WTC11 (cell line): ENCODE measurements around the gene ARPC5. TPM values are rescaled to one million over a fixed set of nuclear protein-coding genes. Genes with fewer than 3 reads are reported as not detected.

Experiments
- ATAC-seq: fragments of 200-7000 bp; cut with Tn5 transposase; 2 replicates; pipeline ENCODE4 v1.10.0; 2021; ENCODE audit warnings: mild to moderate bottlenecking, moderate library complexity
- CTCF ChIA-PET: fragments of 300-600 bp; sonication (Branson Sonifier 250); formaldehyde crosslinking; loops from one replicate; lab custom pipeline; 2021; ENCODE audit warnings: antibody characterized with exemption; lab: Charles Lee
- POLR2A ChIA-PET: fragments of 350-600 bp; sonication (Branson Sonifier 250); formaldehyde crosslinking; loops from one replicate; lab custom pipeline; 2021; ENCODE audit warnings: antibody characterized with exemption; lab: Charles Lee
- DNase-seq: peaks from one replicate; pipeline ENCODE4 v3.0.0; 2021; ENCODE audit warnings: low spot score
- H3K27ac Mint-ChIP-seq: 2 replicates; pipeline ENCODE4 v1.8.0; 2021; ENCODE audit warnings: mixed read lengths
- H3K27me3 Mint-ChIP-seq: 2 replicates; pipeline ENCODE4 v1.8.0; 2021; ENCODE audit warnings: low read depth, mild to moderate bottlenecking, moderate library complexity, mixed read lengths
- H3K36me3 Mint-ChIP-seq: 2 replicates; pipeline ENCODE4 v1.8.0; 2021; ENCODE audit warnings: mixed read lengths
- H3K4me1 Mint-ChIP-seq: 2 replicates; pipeline ENCODE4 v1.8.0; 2022; ENCODE audit warnings: mixed read lengths
- H3K4me3 Mint-ChIP-seq: 2 replicates; pipeline ENCODE4 v1.8.0; 2021; ENCODE audit warnings: mild to moderate bottlenecking, moderate library complexity, mixed read lengths
- H3K9me3 Mint-ChIP-seq: 2 replicates; pipeline ENCODE4 v1.8.0; 2021; ENCODE audit warnings: mixed read lengths
- CBFB ChIP-seq: sonication (generic); formaldehyde crosslinking; IDR thresholded peaks from 2 replicates; pipeline ENCODE4 v1.8.1; 2022; ENCODE audit warnings: mild to moderate bottlenecking, low read depth, missing genetic modification reagents
- EMX1 ChIP-seq: fragments of 250-450 bp; sonication (Bioruptor Pico); IDR thresholded peaks from 2 replicates; pipeline ENCODE4 v1.8.0; 2021; ENCODE audit warnings: mild to moderate bottlenecking
- GTF2I ChIP-seq: fragments of 250-450 bp; sonication (Bioruptor Pico); conservative IDR thresholded peaks from 2 replicates; pipeline ENCODE4 v1.4.0; 2021; ENCODE audit warnings: mild to moderate bottlenecking
- NFATC4 ChIP-seq: fragments of 250-450 bp; sonication (Bioruptor Pico); IDR thresholded peaks from 2 replicates; pipeline ENCODE4 v1.9.0; 2021; ENCODE audit warnings: mild to moderate bottlenecking
- NR2C2 ChIP-seq: sonication (generic); formaldehyde crosslinking; IDR thresholded peaks from 2 replicates; pipeline ENCODE4 v1.8.0; 2022; ENCODE audit warnings: mild to moderate bottlenecking, missing genetic modification reagents
- SMAD4 ChIP-seq: sonication (generic); formaldehyde crosslinking; IDR thresholded peaks from 2 replicates; pipeline ENCODE4 v1.8.0; 2022; ENCODE audit warnings: mild to moderate bottlenecking, missing genetic modification reagents
- ZNF138 ChIP-seq: sonication (generic); formaldehyde crosslinking; conservative IDR thresholded peaks from 2 replicates; pipeline ENCODE4 v1.8.1; 2022; ENCODE audit warnings: mild to moderate bottlenecking, moderate library complexity, missing genetic modification reagents
- total RNA-seq: library from RNA; stranded (reverse); gene quantifications from 3 replicates; pipeline ENCODE4 v1.2.3, GENCODE V29; 2021
- TF ChIP-seq, protein P1 (sequence below): fragments of 250-450 bp; sonication (Bioruptor Pico); IDR thresholded peaks from 2 replicates; pipeline ENCODE4 v2.1.2; 2022; ENCODE audit warnings: mild to moderate bottlenecking, moderate library complexity
- TF ChIP-seq, protein P2 (sequence below): sonication (generic); formaldehyde crosslinking; IDR thresholded peaks from 2 replicates; pipeline ENCODE4 v1.8.0; 2022; ENCODE audit warnings: mild to moderate bottlenecking, missing genetic modification reagents
- TF ChIP-seq, protein P3 (sequence below): fragments of 250-450 bp; sonication (Bioruptor Pico); IDR thresholded peaks from 2 replicates; pipeline ENCODE4 v1.9.0; 2021; ENCODE audit warnings: moderate library complexity, mild to moderate bottlenecking, inconsistent platforms, borderline replicate concordance
- TF ChIP-seq, protein P4 (sequence below): sonication (generic); formaldehyde crosslinking; IDR thresholded peaks from 2 replicates; pipeline ENCODE4 v1.8.0; 2022; ENCODE audit warnings: mild to moderate bottlenecking, missing genetic modification reagents
- TF ChIP-seq, protein P5 (sequence below): sonication (generic); formaldehyde crosslinking; IDR thresholded peaks from 2 replicates; pipeline ENCODE4 v1.8.1; 2022; ENCODE audit warnings: mild to moderate bottlenecking, missing genetic modification reagents, moderate library complexity, borderline replicate concordance
- TF ChIP-seq, protein P6 (sequence below): sonication (generic); formaldehyde crosslinking; IDR thresholded peaks from 2 replicates; pipeline ENCODE4 v1.8.0; 2023; ENCODE audit warnings: missing genetic modification reagents, mild to moderate bottlenecking, borderline replicate concordance
- TF ChIP-seq, protein P7 (sequence below): fragments of 250-450 bp; sonication (Bioruptor Pico); IDR thresholded peaks from 2 replicates; pipeline ENCODE4 v1.9.0; 2021; ENCODE audit warnings: mild to moderate bottlenecking
- TF ChIP-seq, protein P8 (sequence below): sonication (generic); formaldehyde crosslinking; IDR thresholded peaks from 2 replicates; pipeline ENCODE4 v1.8.0; 2023; ENCODE audit warnings: missing genetic modification reagents
- TF ChIP-seq, protein P9 (sequence below): sonication (generic); formaldehyde crosslinking; IDR thresholded peaks from 2 replicates; pipeline ENCODE4 v1.8.0; 2022; ENCODE audit warnings: missing genetic modification reagents
- TF ChIP-seq, protein P10 (sequence below): sonication (generic); formaldehyde crosslinking; IDR thresholded peaks from 2 replicates; pipeline ENCODE4 v1.8.1; 2023; ENCODE audit warnings: mild to moderate bottlenecking, missing genetic modification reagents, moderate library complexity

Gene ARPC5
- total RNA-seq, 1 experiment from 2014 or later: 51.7 TPM

DNA sequence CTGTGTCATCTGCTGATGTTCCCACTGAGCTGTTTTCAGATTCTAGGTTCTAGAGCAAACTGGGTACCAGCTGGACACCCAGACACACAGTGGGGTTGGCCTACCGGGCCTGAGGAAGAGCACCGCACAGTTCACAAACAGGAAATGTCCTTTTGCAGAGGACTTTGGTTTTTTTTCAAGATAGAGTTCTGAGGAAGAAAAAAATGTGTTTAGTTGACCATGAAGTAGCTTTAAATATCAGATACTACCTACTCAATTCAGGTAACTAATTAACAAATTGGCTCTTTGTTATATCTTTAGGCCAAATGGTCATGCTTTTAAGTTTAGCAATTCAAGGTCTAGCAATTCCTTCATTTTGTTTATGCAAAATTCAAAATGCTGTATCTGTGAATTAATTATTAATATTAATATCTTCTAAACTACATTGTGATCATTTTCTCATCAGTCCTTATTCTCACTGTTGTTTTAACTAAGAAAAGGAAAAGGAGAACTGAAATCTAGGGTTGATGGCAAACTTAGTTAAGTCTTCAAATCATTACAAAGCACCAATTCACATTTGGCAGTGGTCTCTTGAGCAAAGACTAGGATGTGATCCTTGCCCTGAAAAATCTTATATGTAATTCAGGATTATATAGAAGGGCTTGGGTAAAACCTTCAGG, 28.1 kb downstream of the ARPC5 start:
- H3K36me3 Mint-ChIP-seq: no peaks in the 10 kb centered on the region
- no peaks in the 10 kb centered on the region; the same call in 1 of the 2 replicates for H3K27me3 Mint-ChIP-seq
- H3K9me3 Mint-ChIP-seq: peaks cover 4% of the 10 kb centered on the region
- POLR2A ChIA-PET: no interaction called here
- no peak overlapping the region for H3K4me3 Mint-ChIP-seq
- no peaks in the 10 kb centered on the region for H3K4me1 Mint-ChIP-seq
- CTCF ChIA-PET: interaction anchor here (0.9 kb wide), 1 partner anchor 373 kb away, joined by 3 read pairs; no protein-coding TSS in a partner anchor
- no peak overlapping the region for H3K27ac Mint-ChIP-seq
- DNase-seq (no peak), ATAC-seq (no peak)
- TF ChIP-seq NR2C2 (CRISPR knock-in tag): no peak
- no peak for TF ChIP-seq EMX1
- TF ChIP-seq, protein P1, sequence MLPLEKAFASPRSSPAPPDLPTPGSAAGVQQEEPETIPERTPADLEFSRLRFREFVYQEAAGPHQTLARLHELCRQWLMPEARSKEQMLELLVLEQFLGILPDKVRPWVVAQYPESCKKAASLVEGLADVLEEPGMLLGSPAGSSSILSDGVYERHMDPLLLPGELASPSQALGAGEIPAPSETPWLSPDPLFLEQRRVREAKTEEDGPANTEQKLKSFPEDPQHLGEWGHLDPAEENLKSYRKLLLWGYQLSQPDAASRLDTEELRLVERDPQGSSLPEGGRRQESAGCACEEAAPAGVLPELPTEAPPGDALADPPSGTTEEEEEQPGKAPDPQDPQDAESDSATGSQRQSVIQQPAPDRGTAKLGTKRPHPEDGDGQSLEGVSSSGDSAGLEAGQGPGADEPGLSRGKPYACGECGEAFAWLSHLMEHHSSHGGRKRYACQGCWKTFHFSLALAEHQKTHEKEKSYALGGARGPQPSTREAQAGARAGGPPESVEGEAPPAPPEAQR: no peak
- TF ChIP-seq, protein P2, sequence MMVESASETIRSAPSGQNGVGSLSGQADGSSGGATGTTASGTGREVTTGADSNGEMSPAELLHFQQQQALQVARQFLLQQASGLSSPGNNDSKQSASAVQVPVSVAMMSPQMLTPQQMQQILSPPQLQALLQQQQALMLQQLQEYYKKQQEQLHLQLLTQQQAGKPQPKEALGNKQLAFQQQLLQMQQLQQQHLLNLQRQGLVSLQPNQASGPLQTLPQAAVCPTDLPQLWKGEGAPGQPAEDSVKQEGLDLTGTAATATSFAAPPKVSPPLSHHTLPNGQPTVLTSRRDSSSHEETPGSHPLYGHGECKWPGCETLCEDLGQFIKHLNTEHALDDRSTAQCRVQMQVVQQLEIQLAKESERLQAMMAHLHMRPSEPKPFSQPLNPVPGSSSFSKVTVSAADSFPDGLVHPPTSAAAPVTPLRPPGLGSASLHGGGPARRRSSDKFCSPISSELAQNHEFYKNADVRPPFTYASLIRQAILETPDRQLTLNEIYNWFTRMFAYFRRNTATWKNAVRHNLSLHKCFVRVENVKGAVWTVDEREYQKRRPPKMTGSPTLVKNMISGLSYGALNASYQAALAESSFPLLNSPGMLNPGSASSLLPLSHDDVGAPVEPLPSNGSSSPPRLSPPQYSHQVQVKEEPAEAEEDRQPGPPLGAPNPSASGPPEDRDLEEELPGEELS (CRISPR knock-in tag): no peak
- TF ChIP-seq, protein P3, sequence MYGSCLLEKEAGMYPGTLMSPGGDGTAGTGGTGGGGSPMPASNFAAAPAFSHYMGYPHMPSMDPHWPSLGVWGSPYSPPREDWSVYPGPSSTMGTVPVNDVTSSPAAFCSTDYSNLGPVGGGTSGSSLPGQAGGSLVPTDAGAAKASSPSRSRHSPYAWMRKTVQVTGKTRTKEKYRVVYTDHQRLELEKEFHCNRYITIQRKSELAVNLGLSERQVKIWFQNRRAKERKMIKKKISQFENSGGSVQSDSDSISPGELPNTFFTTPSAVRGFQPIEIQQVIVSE: no peak
- TF ChIP-seq, protein P4, sequence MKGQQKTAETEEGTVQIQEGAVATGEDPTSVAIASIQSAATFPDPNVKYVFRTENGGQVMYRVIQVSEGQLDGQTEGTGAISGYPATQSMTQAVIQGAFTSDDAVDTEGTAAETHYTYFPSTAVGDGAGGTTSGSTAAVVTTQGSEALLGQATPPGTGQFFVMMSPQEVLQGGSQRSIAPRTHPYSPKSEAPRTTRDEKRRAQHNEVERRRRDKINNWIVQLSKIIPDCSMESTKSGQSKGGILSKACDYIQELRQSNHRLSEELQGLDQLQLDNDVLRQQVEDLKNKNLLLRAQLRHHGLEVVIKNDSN (CRISPR knock-in tag): no peak
- no peak for TF ChIP-seq NFATC4
- TF ChIP-seq CBFB (CRISPR knock-in tag): no peak
- TF ChIP-seq, protein P5, sequence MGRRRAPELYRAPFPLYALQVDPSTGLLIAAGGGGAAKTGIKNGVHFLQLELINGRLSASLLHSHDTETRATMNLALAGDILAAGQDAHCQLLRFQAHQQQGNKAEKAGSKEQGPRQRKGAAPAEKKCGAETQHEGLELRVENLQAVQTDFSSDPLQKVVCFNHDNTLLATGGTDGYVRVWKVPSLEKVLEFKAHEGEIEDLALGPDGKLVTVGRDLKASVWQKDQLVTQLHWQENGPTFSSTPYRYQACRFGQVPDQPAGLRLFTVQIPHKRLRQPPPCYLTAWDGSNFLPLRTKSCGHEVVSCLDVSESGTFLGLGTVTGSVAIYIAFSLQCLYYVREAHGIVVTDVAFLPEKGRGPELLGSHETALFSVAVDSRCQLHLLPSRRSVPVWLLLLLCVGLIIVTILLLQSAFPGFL (CRISPR knock-in tag): no peak
- TF ChIP-seq, protein P6, sequence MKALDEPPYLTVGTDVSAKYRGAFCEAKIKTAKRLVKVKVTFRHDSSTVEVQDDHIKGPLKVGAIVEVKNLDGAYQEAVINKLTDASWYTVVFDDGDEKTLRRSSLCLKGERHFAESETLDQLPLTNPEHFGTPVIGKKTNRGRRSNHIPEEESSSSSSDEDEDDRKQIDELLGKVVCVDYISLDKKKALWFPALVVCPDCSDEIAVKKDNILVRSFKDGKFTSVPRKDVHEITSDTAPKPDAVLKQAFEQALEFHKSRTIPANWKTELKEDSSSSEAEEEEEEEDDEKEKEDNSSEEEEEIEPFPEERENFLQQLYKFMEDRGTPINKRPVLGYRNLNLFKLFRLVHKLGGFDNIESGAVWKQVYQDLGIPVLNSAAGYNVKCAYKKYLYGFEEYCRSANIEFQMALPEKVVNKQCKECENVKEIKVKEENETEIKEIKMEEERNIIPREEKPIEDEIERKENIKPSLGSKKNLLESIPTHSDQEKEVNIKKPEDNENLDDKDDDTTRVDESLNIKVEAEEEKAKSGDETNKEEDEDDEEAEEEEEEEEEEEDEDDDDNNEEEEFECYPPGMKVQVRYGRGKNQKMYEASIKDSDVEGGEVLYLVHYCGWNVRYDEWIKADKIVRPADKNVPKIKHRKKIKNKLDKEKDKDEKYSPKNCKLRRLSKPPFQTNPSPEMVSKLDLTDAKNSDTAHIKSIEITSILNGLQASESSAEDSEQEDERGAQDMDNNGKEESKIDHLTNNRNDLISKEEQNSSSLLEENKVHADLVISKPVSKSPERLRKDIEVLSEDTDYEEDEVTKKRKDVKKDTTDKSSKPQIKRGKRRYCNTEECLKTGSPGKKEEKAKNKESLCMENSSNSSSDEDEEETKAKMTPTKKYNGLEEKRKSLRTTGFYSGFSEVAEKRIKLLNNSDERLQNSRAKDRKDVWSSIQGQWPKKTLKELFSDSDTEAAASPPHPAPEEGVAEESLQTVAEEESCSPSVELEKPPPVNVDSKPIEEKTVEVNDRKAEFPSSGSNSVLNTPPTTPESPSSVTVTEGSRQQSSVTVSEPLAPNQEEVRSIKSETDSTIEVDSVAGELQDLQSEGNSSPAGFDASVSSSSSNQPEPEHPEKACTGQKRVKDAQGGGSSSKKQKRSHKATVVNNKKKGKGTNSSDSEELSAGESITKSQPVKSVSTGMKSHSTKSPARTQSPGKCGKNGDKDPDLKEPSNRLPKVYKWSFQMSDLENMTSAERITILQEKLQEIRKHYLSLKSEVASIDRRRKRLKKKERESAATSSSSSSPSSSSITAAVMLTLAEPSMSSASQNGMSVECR (CRISPR knock-in tag): no peak
- TF ChIP-seq, protein P7, sequence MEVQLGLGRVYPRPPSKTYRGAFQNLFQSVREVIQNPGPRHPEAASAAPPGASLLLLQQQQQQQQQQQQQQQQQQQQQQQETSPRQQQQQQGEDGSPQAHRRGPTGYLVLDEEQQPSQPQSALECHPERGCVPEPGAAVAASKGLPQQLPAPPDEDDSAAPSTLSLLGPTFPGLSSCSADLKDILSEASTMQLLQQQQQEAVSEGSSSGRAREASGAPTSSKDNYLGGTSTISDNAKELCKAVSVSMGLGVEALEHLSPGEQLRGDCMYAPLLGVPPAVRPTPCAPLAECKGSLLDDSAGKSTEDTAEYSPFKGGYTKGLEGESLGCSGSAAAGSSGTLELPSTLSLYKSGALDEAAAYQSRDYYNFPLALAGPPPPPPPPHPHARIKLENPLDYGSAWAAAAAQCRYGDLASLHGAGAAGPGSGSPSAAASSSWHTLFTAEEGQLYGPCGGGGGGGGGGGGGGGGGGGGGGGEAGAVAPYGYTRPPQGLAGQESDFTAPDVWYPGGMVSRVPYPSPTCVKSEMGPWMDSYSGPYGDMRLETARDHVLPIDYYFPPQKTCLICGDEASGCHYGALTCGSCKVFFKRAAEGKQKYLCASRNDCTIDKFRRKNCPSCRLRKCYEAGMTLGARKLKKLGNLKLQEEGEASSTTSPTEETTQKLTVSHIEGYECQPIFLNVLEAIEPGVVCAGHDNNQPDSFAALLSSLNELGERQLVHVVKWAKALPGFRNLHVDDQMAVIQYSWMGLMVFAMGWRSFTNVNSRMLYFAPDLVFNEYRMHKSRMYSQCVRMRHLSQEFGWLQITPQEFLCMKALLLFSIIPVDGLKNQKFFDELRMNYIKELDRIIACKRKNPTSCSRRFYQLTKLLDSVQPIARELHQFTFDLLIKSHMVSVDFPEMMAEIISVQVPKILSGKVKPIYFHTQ (CRISPR knock-in tag): no peak
- no peak for TF ChIP-seq ZNF138 (CRISPR knock-in tag)
- no peak for TF ChIP-seq GTF2I (CRISPR knock-in tag)
- TF ChIP-seq, protein P8, sequence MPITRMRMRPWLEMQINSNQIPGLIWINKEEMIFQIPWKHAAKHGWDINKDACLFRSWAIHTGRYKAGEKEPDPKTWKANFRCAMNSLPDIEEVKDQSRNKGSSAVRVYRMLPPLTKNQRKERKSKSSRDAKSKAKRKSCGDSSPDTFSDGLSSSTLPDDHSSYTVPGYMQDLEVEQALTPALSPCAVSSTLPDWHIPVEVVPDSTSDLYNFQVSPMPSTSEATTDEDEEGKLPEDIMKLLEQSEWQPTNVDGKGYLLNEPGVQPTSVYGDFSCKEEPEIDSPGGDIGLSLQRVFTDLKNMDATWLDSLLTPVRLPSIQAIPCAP: no peak
- TF ChIP-seq, protein P9, sequence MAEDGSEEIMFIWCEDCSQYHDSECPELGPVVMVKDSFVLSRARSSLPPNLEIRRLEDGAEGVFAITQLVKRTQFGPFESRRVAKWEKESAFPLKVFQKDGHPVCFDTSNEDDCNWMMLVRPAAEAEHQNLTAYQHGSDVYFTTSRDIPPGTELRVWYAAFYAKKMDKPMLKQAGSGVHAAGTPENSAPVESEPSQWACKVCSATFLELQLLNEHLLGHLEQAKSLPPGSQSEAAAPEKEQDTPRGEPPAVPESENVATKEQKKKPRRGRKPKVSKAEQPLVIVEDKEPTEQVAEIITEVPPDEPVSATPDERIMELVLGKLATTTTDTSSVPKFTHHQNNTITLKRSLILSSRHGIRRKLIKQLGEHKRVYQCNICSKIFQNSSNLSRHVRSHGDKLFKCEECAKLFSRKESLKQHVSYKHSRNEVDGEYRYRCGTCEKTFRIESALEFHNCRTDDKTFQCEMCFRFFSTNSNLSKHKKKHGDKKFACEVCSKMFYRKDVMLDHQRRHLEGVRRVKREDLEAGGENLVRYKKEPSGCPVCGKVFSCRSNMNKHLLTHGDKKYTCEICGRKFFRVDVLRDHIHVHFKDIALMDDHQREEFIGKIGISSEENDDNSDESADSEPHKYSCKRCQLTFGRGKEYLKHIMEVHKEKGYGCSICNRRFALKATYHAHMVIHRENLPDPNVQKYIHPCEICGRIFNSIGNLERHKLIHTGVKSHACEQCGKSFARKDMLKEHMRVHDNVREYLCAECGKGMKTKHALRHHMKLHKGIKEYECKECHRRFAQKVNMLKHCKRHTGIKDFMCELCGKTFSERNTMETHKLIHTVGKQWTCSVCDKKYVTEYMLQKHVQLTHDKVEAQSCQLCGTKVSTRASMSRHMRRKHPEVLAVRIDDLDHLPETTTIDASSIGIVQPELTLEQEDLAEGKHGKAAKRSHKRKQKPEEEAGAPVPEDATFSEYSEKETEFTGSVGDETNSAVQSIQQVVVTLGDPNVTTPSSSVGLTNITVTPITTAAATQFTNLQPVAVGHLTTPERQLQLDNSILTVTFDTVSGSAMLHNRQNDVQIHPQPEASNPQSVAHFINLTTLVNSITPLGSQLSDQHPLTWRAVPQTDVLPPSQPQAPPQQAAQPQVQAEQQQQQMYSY: no peak
- TF ChIP-seq SMAD4 (CRISPR knock-in tag): no peak
- TF ChIP-seq, protein P10, sequence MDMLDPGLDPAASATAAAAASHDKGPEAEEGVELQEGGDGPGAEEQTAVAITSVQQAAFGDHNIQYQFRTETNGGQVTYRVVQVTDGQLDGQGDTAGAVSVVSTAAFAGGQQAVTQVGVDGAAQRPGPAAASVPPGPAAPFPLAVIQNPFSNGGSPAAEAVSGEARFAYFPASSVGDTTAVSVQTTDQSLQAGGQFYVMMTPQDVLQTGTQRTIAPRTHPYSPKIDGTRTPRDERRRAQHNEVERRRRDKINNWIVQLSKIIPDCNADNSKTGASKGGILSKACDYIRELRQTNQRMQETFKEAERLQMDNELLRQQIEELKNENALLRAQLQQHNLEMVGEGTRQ (CRISPR knock-in tag): no peak
